ENCODE measurements around the gene SLC12A6. TPM values are rescaled to one million over a fixed set of nuclear protein-coding genes. Genes with fewer than 3 reads are reported as not detected.

Gene SLC12A6
- total RNA-seq, 1 donor from 2014 or later: 16.4 TPM

DNA sequence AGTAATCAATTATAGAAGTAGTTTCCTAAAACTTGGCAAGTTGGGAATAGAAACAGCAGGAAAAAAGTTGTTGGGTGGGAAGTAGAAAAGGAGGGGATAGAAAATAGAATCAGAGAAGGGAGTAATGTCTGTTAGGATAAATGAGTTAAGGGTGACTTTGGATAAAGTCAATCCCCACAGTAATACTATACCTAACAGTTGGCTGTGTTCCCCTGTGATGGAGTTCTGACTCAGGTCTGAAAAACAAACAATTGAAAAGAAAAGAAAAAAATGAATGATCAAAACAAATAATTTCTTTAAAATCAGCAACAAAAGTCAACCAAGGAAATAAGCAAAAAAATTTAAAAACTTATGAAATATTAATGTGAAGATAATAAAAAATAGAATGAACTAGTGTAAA is 62.4 kb downstream of the SLC12A6 start:
- no peak for DNase-seq (ENCODE audit: low read depth)
- Histone ChIP-seq H3K27me3 (ENCODE audit: control insufficient read depth, insufficient read depth, low read length) (no peaks in the 10 kb centered on the region), H3K4me3 (ENCODE audit: low read depth, low read length) (no peak overlapping the region), H3K36me3 (ENCODE audit: control insufficient read depth, insufficient read depth, low read length) (no peaks in the 10 kb centered on the region)
- TF ChIP-seq, protein P1, sequence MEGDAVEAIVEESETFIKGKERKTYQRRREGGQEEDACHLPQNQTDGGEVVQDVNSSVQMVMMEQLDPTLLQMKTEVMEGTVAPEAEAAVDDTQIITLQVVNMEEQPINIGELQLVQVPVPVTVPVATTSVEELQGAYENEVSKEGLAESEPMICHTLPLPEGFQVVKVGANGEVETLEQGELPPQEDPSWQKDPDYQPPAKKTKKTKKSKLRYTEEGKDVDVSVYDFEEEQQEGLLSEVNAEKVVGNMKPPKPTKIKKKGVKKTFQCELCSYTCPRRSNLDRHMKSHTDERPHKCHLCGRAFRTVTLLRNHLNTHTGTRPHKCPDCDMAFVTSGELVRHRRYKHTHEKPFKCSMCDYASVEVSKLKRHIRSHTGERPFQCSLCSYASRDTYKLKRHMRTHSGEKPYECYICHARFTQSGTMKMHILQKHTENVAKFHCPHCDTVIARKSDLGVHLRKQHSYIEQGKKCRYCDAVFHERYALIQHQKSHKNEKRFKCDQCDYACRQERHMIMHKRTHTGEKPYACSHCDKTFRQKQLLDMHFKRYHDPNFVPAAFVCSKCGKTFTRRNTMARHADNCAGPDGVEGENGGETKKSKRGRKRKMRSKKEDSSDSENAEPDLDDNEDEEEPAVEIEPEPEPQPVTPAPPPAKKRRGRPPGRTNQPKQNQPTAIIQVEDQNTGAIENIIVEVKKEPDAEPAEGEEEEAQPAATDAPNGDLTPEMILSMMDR (IDR thresholded peaks at IDR 0.05; ENCODE audit: insufficient read depth, low read length, poor library complexity, severe bottlenecking): no peak

DNA sequence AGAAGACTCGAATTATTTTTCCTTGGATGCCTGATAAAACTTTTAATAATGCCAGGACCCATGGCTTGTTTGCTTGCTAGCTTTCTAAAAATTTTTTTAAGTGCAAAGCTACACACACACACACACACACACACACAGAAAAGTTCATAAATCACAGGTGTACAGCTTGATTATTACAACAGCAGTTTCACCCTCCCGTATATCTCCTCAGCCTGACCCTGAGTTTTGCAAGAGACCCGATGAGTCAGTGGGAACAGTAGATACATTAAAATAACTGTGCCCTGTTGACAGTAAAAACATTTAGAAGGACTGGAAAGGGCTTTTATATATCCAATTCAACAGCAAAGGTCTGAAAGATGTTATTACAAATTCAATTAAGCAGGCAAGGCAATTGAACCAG is 66.1 kb downstream of the SLC12A6 start:
- no peaks in the 10 kb centered on the region for H3K36me3 ChIP-seq (ENCODE audit: control insufficient read depth, insufficient read depth, low read length)
- H3K27me3 ChIP-seq (ENCODE audit: control insufficient read depth, insufficient read depth, low read length): no peaks in the 10 kb centered on the region
- TF ChIP-seq, protein P1 (IDR thresholded peaks at IDR 0.05; ENCODE audit: insufficient read depth, low read length, poor library complexity, severe bottlenecking): no peak
- peak; percentile 45 for DNase-seq (ENCODE audit: low read depth)
- no peak overlapping the region for H3K4me3 ChIP-seq (ENCODE audit: low read depth, low read length)

DNA sequence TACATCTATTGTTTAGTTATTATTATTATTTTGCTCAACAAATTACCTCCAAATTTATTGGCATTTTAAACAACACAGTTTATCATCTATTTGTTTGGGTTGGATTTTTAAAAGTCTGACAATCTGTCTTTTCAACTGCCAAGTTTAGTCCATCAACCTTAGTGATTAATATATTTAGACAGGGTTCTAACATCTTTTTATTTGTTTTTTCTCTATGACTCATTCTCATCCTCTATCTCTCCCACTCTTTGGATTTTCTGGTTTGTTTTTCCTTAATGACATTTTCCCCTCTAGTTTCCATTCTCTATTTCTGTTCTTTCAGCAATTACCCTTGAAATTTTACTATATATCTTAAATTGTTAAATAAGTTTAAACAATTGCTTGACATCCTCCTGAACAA is 70.8 kb downstream of the SLC12A6 start:
- DNase-seq (ENCODE audit: low read depth): no peak
- Histone ChIP-seq H3K4me3 (ENCODE audit: low read depth, low read length) (no peak overlapping the region), H3K27me3 (ENCODE audit: control insufficient read depth, insufficient read depth, low read length) (no peaks in the 10 kb centered on the region), H3K36me3 (ENCODE audit: control insufficient read depth, insufficient read depth, low read length) (no peaks in the 10 kb centered on the region)
- TF ChIP-seq, protein P1 (IDR thresholded peaks at IDR 0.05; ENCODE audit: insufficient read depth, low read length, poor library complexity, severe bottlenecking): no peak

DNA sequence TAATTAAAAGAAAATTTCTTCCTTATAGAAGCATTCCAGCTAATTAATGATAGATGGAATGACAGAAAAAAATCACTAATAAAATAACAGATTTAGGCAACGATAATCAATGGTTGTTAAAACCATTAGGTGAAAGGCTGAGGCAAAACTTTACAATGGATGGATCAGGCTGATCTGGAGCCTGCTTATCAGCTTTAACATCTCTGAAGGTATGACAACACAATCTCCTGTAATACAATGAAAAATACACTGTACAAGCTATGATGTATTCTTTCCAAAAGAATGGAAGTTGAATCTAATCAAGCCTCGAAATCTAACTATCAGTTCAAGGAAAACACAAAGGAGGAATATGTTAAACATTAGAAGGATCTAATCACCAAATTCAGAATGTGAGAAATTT is 73.5 kb downstream of the SLC12A6 start:
- Histone ChIP-seq H3K36me3 (ENCODE audit: control insufficient read depth, insufficient read depth, low read length) (no peaks in the 10 kb centered on the region), H3K27me3 (ENCODE audit: control insufficient read depth, insufficient read depth, low read length) (no peaks in the 10 kb centered on the region), H3K4me3 (ENCODE audit: low read depth, low read length) (no peak overlapping the region)
- TF ChIP-seq, protein P1 (IDR thresholded peaks at IDR 0.05; ENCODE audit: insufficient read depth, low read length, poor library complexity, severe bottlenecking): no peak
- DNase-seq (ENCODE audit: low read depth): no peak

DNA sequence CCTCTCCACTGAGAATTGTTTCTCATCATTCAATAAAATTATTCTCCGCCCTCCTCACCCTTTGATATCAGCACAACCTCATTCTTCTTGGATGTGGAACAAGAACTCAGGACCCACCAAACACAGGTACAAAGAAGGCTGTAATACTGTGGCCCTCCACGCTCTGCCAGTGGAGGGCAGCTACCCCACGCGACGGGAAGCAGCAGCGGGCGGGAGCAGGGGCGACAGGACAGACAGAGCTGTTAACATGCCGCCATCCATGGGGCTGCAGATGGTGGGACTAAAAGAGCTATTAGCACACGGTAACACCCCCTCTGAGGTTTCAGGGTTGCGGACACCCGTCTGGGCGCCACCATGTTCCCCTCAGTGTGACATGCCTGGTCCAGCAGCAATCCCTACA is 75.2 kb downstream of the SLC12A6 start:
- no peak overlapping the region for H3K4me3 ChIP-seq (ENCODE audit: low read depth, low read length)
- TF ChIP-seq, protein P1 (IDR thresholded peaks at IDR 0.05; ENCODE audit: insufficient read depth, low read length, poor library complexity, severe bottlenecking): no peak
- H3K27me3 ChIP-seq (ENCODE audit: control insufficient read depth, insufficient read depth, low read length): no peaks in the 10 kb centered on the region
- DNase-seq (ENCODE audit: low read depth): no peak
- peaks cover 1% of the 10 kb centered on the region for H3K36me3 ChIP-seq (ENCODE audit: control insufficient read depth, insufficient read depth, low read length)

DNA sequence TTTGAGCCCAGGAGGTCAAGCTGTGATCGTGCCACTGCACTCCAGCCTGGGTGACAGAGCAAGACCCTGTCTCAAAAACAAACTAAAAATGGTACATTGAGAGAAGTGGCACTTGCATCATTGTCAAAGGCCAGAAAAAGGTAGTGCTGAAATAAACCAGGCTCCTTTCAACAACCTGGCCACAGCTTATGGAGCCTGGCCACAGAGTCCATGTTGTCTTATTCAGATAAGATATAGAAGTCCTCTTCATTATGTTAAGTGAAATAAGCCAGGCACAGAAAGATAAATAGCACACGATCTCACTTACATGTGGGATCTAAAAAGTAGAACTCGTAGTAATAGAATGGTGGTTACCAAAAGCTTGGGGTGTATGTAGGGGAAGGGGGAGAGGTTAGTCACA is 78.0 kb downstream of the SLC12A6 start:
- H3K27me3 ChIP-seq (ENCODE audit: control insufficient read depth, insufficient read depth, low read length): no peaks in the 10 kb centered on the region
- TF ChIP-seq, protein P1 (IDR thresholded peaks at IDR 0.05; ENCODE audit: insufficient read depth, low read length, poor library complexity, severe bottlenecking): no peak
- H3K36me3 ChIP-seq (ENCODE audit: control insufficient read depth, insufficient read depth, low read length): peaks cover 1% of the 10 kb centered on the region
- no peak for DNase-seq (ENCODE audit: low read depth)
- H3K4me3 ChIP-seq (ENCODE audit: low read depth, low read length): no peak overlapping the region
